ENCODE results near the gene ANKS3.

ANKS3 gene

DNA sequence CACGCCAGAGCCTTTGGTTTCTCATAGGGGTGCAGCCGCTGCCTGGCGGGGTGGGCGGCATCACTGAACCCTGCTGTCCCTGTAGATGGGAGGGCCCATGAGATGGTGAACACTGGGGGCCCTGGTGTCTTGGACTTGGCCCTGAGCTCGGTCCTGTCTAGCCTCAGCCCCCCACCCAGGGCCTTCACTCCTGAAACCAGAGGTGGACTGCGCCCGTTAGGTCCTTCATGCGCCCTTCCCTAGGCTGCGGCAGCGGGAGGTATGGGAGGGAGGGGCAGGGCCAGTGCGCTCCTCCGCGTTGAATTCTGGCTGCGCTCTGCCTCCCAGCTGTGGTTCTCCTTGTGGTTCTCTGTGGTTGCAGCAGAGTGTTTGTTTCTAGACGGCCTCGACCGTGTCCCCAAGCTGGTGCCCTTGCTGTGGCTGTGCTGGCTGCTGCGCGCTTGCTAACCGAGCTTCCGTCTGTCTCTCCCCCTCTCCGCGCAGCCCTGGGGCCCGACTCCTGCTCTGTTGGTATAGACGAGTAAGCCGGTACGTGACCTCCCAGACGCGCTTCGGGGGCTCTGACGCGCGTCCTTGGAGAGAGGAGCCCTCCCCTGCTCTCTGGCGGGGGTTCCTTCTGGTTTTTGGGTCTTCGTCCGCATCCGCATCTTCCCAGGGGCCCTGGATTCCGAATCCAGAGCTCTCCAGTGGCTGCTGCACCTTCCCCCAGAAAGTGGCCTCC, 48.1 kb downstream of the ANKS3 start:
- DNase-seq (ENCODE audit: extremely low read depth in 1 of 2, low read depth in 1 of 2), result no peak

- DNase-seq (ENCODE audit: extremely low read depth in 1 of 2, low read depth in 1 of 2), result no peak
These were observed 48.8 kb downstream of the ANKS3 start for GRCh38 chr16:4685292-4685691.

DNA sequence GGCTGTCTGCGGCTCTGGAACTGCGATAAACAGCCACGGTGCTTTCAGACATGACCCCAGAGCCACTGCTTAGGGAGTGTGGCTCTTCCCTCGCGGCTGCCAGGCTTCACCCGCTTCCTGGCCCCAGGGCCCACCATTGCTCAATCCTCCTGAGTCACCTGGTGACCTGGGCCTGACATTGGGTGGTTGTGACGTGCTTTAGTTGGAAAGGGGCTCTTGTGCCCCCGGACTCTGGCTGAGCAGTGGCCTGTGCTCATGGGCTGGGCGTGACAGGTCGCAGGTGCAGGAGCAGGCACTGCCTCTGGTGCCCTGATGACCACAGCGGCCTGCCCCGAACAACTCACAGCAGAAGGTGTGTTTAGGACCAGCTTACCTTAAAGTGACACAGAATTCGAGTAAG, 49.3 kb downstream of the ANKS3 start:
- DNase-seq (ENCODE audit: extremely low read depth in 1 of 2, low read depth in 1 of 2), result no peak

DNA sequence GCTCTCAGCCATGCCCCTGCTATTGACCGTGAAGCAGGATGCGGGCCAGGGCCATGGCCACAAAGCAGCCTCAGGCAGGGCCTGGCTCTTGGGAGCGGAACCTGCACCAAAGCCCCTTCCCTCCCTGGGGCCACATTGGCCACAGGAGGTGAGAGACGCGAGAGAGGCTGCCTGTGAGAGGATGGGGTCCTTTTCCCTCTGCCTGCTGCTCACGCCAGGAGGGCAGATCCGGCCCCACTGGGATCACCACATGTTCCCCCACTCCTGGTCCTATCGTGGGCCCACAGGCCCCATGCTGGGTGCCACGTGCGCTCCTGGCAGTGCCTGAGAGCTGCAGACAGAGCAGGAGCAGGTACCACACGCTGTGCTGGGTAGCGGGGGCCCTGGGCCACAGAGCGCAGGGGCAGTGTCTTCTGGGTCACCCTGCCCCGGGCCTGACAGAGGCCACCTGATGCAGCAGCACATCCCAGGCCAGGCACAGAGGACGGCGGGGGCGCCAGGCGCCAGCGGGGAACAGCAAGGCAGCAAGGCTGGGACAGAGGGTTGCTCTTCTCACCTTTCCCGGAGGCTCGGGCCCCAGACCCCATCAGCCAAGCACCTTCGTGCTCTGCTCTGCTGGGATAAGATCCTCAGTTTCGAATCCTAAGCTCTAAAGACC, 49.9 kb downstream of the ANKS3 start:
- DNase-seq (ENCODE audit: extremely low read depth in 1 of 2, low read depth in 1 of 2), result no peak

GRCh38 chr16:4683255-4684057, 50.6 kb downstream of the ANKS3 start:
- DNase-seq (ENCODE audit: extremely low read depth in 1 of 2, low read depth in 1 of 2), result no peak

- no peak for DNase-seq (ENCODE audit: extremely low read depth in 1 of 2, low read depth in 1 of 2)
These were observed 51.3 kb downstream of the ANKS3 start for GRCh38 chr16:4682616-4683254.

GRCh38 chr16:4682084-4682591, 51.9 kb downstream of the ANKS3 start:
- DNase-seq (ENCODE audit: extremely low read depth in 1 of 2, low read depth in 1 of 2), result no peak

DNA sequence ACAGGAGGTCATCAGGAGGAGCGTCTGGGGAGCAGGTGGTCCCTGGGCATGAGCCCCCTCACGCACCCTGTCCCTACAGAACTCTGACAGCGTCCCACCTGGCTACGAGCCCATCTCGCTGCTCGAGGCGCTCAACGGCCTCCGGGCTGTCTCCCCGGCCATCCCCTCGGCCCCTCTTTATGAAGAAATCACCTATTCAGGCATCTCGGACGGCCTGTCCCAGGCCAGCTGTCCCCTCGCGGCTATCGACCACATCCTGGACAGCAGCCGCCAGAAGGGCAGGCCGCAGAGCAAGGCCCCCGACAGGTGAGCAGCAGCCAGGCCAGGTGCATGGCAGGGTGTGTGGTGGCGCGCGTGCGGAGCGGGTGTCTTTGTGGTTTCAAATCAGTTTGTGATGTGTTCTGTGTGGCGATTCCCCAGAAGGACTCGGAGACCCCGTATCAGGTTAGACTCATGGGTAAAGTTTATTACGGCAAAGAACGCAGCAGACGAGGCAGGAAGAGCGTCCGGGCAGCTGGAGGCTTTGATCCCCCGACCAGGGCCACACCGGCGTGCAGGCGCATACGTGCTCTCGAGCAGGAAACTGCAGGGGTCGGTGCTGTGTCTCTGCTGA, 52.5 kb downstream of the ANKS3 start:
- no peak for DNase-seq (ENCODE audit: extremely low read depth in 1 of 2, low read depth in 1 of 2)

DNA sequence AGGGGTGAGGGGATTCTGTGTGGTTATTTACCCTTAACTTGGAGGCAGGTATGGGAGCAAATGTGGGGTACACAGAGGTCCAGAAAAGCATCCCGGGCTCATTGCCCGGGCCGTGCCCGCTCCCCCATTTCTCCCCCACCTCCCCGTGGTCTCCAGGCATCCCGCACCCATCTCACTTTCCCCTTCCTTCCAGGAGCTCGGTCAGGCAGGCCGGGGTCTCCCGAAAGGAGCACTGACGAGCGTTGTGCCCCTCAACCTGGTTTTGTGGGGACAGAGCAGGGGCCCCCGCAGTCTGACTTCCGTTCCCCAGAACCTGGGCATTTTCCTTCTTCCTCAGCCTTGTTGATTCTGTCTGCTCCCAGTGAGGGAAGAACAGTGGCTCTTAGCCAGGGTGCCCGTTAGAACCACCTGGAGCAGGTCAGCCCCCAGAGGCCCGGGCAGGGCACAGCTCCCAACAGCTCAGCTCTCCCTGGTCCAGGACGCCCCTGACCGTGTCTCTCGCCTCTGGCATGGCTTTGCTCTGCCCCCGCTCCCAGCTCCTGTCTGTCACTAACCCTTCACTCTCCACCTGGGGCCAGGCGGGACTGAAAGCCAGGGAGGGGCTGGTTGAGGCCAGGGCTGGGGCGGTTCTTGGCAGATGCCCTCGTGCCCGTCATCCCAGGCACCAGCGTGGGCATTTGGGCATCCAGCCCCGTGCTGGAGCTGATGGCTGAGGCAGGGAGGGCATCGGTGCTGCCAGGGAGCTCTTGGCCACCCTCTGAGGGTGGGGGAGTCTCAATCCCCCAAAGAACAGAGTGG, 53.2 kb downstream of the ANKS3 start:
- DNase-seq (ENCODE audit: extremely low read depth in 1 of 2, low read depth in 1 of 2), result no peak

GRCh38 chr16:4679850-4680636, 54.0 kb downstream of the ANKS3 start:
- DNase-seq (ENCODE audit: extremely low read depth in 1 of 2, low read depth in 1 of 2), result no peak

GRCh38 chr16:4679156-4679849, 54.8 kb downstream of the ANKS3 start:
- DNase-seq (ENCODE audit: extremely low read depth in 1 of 2, low read depth in 1 of 2), result no peak

GRCh38 chr16:4678596-4678995, 55.5 kb downstream of the ANKS3 start:
- DNase-seq (ENCODE audit: extremely low read depth in 1 of 2, low read depth in 1 of 2), result no peak

- no peak for DNase-seq (ENCODE audit: extremely low read depth in 1 of 2, low read depth in 1 of 2)
These were observed 56.1 kb downstream of the ANKS3 start for GRCh38 chr16:4677994-4678393.

DNA sequence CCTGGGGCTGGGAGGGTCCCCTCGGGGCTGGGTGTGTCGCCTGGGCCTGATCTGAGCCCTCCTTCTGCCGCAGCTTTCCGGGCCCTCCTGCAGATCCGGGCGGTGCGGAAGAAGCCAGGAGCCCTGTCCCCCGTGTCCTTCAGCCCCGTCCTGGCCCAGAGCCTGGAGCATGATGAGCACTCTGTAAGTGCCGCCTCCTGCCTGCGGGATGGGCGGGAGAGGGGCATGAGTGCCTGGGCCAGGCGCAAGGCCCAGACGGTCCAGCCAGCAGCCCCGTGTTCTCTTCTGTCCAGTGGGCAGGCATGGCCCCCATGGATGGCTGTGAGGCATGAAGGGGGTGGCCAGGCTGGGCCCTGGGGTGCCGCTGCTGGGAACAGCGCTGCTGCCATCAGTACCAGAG, 56.7 kb downstream of the ANKS3 start:
- no peak for DNase-seq (ENCODE audit: extremely low read depth in 1 of 2, low read depth in 1 of 2)

- DNase-seq (ENCODE audit: extremely low read depth in 1 of 2, low read depth in 1 of 2), result no peak
These were observed 57.2 kb downstream of the ANKS3 start for GRCh38 chr16:4676831-4677230.

DNA sequence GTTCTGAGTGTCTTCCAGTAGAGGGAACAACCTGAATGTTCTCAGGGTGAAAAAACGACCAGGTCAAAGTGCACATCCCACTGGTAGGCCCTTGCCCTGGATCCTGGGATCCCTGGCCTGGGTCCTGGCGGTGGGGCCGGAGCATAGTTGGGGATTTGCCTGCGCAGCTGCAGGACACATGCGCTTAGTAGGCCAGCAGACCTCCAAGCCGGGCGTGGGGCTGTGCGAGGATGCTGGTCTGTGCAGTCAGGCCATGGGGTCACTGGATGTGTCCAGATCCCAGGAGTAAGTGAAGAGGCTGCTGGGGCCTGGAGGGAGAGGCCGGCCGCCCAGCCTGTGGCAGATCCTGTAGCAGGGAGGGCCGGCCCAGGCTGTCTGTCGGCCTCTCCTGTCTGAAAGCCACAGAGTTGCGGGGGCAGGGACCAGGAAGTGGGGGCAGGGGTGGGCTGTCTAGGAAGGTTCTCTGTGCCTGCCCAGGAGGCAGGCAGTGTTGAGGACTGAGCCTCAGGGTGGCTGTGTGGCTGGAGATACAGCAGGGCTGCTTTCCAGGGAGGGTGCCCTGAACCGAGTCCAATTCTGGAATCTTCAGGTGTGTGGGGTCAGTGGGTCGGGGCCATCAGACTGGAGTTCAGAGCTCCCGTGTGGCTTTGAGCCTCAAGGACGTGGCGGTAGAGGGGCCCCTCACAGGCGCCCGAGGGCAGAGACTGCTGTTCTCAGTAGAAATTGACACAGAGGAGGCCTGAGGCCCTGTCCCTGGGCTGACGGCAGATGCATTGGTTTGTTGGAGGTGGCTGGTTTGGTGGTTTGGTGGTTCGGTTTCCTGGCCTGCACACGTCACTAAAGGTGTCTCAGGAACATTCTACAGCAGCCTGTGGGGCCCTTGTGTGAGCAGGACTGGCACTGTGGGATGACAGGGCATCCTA, 57.9 kb downstream of the ANKS3 start:
- DNase-seq (ENCODE audit: extremely low read depth in 1 of 2, low read depth in 1 of 2), result peak; percentile 32 to 49

GRCh38 chr16:4674926-4675530, 59.0 kb downstream of the ANKS3 start:
- no peak for DNase-seq (ENCODE audit: extremely low read depth in 1 of 2, low read depth in 1 of 2)
